ENCODE measurements around the gene RAD51B. TPM values are rescaled to one million over a fixed set of nuclear protein-coding genes. Genes with fewer than 3 reads are reported as not detected.

RAD51B gene
- total RNA-seq, 2 experiments from 2014 or later = 43.6 to 50.7 TPM

DNA sequence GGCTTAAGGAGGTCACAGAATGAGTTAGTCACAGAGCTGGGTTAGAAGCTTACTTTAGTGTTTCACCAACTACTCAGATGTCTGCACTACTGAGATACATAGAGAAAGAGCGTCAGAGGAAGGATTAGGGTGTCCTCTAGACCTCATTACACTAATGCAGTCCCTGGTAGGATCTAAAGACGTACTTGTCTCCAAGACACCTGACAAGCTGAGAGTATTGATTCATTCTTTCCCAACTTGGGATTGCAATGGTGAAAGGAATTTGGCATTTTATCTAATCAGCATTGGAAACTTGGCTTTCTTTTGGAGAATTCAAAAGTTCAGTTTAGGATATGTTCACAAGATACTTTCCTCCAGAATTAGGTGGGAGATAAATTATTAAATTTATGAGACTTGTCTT is 571.2 kb downstream of the RAD51B start:
- no peak overlapping the region for H3K4me3 Mint-ChIP-seq
- POLR2A ChIA-PET = no interaction called here

DNA sequence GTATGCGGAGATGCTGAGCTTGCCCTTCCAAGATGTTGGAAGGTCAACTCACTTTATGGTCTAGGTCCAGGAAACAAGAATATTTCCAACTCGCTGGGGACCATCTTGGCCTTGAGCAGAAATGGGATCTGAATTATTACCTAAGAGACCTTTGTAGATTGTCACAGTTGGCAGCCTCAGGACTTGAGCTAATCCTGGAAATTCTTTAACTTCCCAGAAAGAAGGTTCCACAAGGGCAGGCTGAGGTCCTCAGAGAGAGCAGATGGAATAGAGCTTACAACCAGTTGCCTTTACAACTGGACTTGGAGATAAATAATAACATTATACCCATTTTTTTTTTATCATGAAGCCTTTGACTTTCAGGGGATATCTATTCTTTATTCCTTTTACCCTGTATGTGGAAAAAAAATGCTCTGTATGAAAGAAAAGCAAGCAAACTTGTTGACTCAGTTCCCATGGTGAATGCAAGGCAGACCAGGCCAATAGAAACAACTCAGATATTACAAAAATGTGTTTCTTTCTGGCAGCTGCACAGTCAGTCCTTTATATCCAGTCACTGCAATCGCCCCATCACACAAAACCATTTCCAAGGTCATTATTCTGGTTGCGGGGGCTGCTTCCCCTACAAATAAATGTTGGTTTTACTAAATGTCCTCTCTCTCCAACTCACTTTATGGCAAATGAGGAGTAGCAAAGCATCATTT is 571.9 kb downstream of the RAD51B start:
- ATAC-seq (ENCODE audit: low read depth) (no peak), DNase-seq (no peak)
- Mint-ChIP-seq H3K27ac (no peak overlapping the region), H3K4me1 (no peaks in the 10 kb centered on the region), H3K36me3 (peaks cover 4% of the 10 kb centered on the region), H3K27me3 (no peaks in the 10 kb centered on the region), H3K4me3 (no peak overlapping the region), H3K9me3 (no peaks in the 10 kb centered on the region)
- POLR2A ChIA-PET = no interaction called here

More for the DNA sequence above, 571.2 kb downstream of the RAD51B start:
- DNase-seq (no peak), ATAC-seq (ENCODE audit: low read depth) (no peak)
- Mint-ChIP-seq H3K4me1 (no peaks in the 10 kb centered on the region), H3K27me3 (no peaks in the 10 kb centered on the region), H3K27ac (no peak overlapping the region), H3K9me3 (no peaks in the 10 kb centered on the region), H3K36me3 (peaks cover 3% of the 10 kb centered on the region)

DNA sequence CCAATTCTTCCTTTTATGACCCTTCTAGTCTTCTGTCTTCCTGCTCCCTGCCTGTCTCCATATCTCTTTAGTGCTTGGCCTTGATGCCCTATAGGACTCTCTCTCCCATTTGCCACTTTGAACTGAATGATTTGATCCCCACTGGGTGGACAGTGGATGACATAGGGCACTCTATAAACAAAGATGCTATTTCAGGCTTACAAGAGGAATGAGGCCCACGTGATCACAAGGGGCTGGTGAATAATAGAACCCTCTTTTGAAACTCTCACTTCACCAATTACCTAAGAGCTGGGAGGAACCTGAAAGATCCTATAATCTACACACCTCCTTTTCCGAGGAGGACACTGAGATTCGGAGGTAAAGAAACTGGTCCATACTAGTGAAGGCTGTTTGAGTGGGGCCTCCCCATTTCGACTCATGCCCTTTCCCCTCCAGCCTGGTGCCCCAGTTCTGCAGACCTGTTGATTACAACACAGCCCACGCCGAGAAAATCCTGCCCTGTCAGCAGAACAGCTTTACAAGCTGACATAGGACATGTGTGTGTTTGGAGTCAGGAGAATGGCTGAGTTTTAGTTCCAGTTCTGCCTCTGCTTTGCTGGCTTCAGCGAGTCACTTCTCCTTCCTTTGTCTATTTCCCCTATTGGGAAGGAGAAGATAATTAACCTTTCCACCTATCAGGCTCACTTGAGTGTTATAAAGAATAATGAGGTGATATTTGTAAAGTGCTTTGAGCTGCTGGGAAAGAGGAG is 573.0 kb downstream of the RAD51B start:
- peaks cover 4% of the 10 kb centered on the region for H3K36me3 Mint-ChIP-seq
- no peaks in the 10 kb centered on the region for H3K9me3 Mint-ChIP-seq
- no peaks in the 10 kb centered on the region for H3K4me1 Mint-ChIP-seq
- ATAC-seq (ENCODE audit: low read depth) = no peak
- H3K4me3 Mint-ChIP-seq = no peak overlapping the region
- DNase-seq = no peak
- H3K27me3 Mint-ChIP-seq = no peaks in the 10 kb centered on the region
- H3K27ac Mint-ChIP-seq = no peak overlapping the region
- POLR2A ChIA-PET = no interaction called here

DNA sequence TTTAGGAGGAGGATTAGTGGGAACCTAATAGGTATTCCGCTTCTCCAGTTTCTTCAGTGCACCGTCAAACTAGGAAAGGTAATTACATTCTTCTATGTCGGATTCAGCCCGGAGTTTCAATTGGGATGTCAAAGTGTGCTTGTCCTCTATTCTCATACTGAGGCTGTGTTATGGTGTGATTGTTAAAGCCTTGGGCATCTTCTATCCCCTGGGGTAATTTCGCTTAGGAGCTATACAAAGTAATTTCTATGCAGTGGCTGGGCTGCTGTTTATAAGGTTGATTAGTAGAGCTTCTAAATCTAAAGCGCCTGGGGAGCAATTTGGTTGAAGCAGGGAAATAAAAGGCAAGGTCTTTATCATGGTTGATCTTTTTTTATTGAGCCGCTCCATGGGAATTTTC is 573.7 kb downstream of the RAD51B start:
- Mint-ChIP-seq H3K36me3 (peaks cover 4% of the 10 kb centered on the region), H3K27ac (no peak overlapping the region)
- POLR2A ChIA-PET = no interaction called here

DNA sequence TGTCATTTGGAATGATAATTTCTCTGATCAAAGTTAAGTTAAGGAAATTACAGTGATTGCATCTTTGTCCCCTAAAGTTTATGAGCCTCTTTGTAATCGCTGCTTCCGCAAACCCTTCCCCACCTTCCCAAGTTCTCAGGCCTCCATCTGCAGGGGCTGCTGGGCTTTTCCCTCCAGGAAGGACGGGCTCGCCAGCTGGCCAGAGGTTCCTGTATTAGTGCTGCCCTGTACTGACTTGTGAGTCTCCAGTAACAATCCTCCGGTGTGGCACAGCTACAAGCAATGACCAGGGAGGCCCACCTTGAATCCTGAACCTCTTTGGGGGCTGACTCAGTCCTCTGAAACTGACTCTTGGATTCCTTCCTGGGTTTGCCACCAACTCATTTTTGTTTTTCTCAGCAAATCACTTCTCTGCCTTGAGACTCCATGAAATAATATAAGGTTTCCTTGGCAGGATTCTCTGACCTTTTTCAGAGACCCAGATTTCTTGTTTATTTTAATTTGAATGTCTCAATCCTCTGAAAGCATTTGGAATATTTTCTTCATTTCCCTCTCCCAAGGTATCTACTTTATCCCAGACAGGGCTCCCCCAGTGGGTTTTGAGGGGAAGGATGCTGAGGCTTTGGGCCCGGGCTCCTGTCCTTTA is 574.7 kb downstream of the RAD51B start:
- ATAC-seq (ENCODE audit: low read depth) (no peak), DNase-seq (no peak)
- Mint-ChIP-seq H3K27me3 (no peaks in the 10 kb centered on the region), H3K36me3 (peaks cover 4% of the 10 kb centered on the region), H3K27ac (no peak overlapping the region), H3K4me3 (no peak overlapping the region), H3K4me1 (no peaks in the 10 kb centered on the region), H3K9me3 (no peaks in the 10 kb centered on the region)
- POLR2A ChIA-PET = no interaction called here

More for the DNA sequence above, 573.7 kb downstream of the RAD51B start:
- no peaks in the 10 kb centered on the region for H3K4me1 Mint-ChIP-seq
- H3K4me3 Mint-ChIP-seq = no peak overlapping the region
- ATAC-seq (ENCODE audit: low read depth) (no peak), DNase-seq (no peak)
- no peaks in the 10 kb centered on the region for H3K9me3 Mint-ChIP-seq
- no peaks in the 10 kb centered on the region for H3K27me3 Mint-ChIP-seq

DNA sequence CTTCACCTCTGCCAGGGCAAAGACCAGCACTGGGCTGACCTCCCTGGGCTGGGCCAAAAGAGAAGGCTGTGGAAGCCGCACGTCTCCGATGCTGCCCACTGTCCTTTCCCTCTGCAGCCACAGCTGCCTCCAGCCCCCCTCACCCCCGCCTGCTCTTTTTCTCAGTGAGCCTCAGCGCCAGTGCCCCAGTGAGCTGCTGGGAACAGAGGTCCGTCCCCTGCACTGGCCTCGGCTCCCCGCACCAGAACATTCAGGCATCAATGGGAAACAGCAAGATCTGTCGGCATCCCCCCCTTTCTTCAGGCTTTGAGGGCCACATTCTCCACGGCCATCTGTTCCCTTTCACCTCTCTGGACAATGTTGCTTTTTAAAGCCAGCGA is 575.2 kb downstream of the RAD51B start:
- POLR2A ChIA-PET = no interaction called here
- no peak for ATAC-seq (ENCODE audit: low read depth)
- H3K4me3 Mint-ChIP-seq = no peak overlapping the region
- H3K9me3 Mint-ChIP-seq = no peaks in the 10 kb centered on the region
- H3K4me1 Mint-ChIP-seq = no peaks in the 10 kb centered on the region
- H3K27ac Mint-ChIP-seq = no peak overlapping the region
- DNase-seq = no peak
- peaks cover 4% of the 10 kb centered on the region for H3K36me3 Mint-ChIP-seq
- no peaks in the 10 kb centered on the region for H3K27me3 Mint-ChIP-seq

DNA sequence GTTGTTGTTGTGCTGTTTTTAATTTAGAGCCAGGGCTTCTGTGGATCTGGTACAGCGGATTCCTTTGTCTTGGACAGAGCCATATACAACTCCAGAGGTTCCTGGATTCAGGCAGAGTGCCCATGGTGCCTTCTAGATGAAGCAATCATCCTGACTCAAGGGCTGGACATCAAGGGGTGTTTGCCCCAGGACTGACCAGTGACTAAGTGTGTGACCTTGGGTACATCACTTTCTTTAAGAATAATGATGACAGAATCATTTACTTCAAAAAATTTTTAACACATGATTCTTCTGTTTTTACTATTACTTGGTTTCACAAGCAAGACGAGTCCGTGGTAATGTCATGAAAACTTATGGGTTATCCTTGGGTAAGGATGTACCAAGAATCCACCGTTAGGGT is 576.0 kb downstream of the RAD51B start:
- H3K9me3 Mint-ChIP-seq = no peaks in the 10 kb centered on the region
- no peak for ATAC-seq (ENCODE audit: low read depth)
- no peaks in the 10 kb centered on the region for H3K4me1 Mint-ChIP-seq
- H3K27ac Mint-ChIP-seq = no peak overlapping the region
- H3K36me3 Mint-ChIP-seq = peaks cover 4% of the 10 kb centered on the region
- H3K27me3 Mint-ChIP-seq = no peaks in the 10 kb centered on the region
- no peak overlapping the region for H3K4me3 Mint-ChIP-seq
- POLR2A ChIA-PET = no interaction called here
- no peak for DNase-seq

DNA sequence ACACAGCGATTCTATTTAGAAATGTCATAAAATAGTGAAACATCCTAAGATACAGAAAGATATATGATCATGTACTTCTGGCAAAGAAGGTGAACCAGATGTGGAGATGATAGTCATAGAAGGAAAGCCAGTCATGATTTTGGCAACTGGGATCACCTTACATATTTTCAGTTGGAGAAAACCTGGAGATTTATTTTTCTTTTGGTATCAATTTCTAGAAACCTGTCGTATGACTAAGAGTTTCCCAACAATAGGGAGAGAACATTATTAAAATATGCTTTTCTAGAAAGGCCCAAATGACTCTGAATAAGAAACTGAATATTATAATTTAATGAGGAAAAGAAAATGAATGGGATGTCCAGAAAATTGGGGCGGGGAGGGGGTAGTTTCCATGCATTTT is 576.9 kb downstream of the RAD51B start:
- Mint-ChIP-seq H3K4me3 (no peak overlapping the region), H3K9me3 (no peaks in the 10 kb centered on the region), H3K36me3 (peaks cover 4% of the 10 kb centered on the region), H3K27me3 (no peaks in the 10 kb centered on the region), H3K4me1 (no peaks in the 10 kb centered on the region), H3K27ac (no peak overlapping the region)
- POLR2A ChIA-PET = no interaction called here
- ATAC-seq (ENCODE audit: low read depth) (no peak), DNase-seq (no peak)

DNA sequence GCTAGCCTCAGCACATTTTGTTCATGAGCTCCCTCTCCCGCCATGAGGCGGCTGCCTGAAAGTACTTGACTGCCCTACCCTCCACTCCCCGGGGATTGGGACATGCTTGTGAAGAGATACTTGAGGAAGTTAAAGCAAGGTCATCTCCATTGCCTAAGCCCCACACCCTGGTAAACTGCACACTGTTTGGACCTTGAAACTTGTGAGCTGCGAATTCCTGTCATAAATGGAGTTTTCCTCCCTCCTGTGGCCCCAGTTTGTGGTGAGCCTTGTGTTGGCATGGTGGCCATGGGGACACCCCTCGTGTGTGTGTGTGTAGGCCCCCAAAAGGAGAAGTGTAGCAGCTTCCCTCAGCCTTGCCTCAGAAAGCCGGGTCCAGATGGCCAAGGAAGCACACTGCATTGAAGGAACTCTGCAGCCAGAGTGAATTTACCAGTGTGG is 577.8 kb downstream of the RAD51B start:
- H3K27me3 Mint-ChIP-seq = no peaks in the 10 kb centered on the region
- no peaks in the 10 kb centered on the region for H3K4me1 Mint-ChIP-seq
- H3K27ac Mint-ChIP-seq = no peak overlapping the region
- POLR2A ChIA-PET = no interaction called here
- DNase-seq (no peak), ATAC-seq (ENCODE audit: low read depth) (no peak)
- no peaks in the 10 kb centered on the region for H3K9me3 Mint-ChIP-seq
- H3K36me3 Mint-ChIP-seq = peaks cover 7% of the 10 kb centered on the region
- no peak overlapping the region for H3K4me3 Mint-ChIP-seq

DNA sequence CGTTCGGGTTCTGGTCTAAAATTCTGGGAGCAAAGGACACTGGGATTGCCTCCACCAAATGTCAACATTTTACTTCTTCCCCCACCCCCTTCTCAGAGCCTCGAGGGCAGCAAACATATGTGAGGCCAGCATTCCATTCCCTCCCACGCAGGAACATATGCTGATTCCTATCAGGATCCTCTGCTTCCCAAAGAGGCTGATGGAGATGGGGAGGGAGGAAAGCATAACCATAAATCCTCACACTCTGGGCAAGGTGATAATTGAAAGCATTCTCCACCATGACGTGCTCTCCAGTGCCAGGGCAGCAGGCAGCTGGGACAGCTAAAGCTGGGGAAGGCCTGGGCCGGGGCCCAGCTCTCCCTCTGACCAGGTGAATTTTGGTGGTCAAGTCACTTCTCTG is 578.2 kb downstream of the RAD51B start:
- Mint-ChIP-seq H3K9me3 (no peaks in the 10 kb centered on the region), H3K4me1 (no peaks in the 10 kb centered on the region), H3K36me3 (peaks cover 8% of the 10 kb centered on the region), H3K27ac (no peak overlapping the region), H3K4me3 (no peak overlapping the region), H3K27me3 (no peaks in the 10 kb centered on the region)
- ATAC-seq (ENCODE audit: low read depth) = no peak
- POLR2A ChIA-PET = no interaction called here
- no peak for DNase-seq

DNA sequence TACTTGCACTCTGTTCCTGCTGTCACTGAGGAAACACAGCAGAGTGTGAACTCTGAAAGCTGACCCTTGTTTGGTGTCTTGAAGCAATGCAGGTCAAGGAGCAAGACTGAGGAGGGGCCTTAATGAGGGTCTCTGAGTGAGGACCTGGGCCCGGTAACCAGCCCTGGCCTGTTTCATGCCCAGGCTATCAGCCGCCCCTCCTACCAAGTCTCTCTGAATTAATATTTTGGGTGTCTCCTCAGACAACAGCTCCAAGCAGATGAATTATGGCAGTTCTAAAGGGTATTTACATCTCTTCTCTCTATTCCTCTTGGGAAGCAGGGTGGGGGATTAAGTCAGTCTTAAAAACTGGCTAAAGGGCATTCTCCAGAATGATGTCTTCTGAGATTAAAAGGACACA is 578.8 kb downstream of the RAD51B start:
- Mint-ChIP-seq H3K4me1 (no peaks in the 10 kb centered on the region), H3K27ac (no peak overlapping the region), H3K27me3 (no peaks in the 10 kb centered on the region), H3K9me3 (no peaks in the 10 kb centered on the region), H3K36me3 (peaks cover 11% of the 10 kb centered on the region), H3K4me3 (no peak overlapping the region)
- no peak for ATAC-seq (ENCODE audit: low read depth)
- POLR2A ChIA-PET = no interaction called here
- DNase-seq = no peak

DNA sequence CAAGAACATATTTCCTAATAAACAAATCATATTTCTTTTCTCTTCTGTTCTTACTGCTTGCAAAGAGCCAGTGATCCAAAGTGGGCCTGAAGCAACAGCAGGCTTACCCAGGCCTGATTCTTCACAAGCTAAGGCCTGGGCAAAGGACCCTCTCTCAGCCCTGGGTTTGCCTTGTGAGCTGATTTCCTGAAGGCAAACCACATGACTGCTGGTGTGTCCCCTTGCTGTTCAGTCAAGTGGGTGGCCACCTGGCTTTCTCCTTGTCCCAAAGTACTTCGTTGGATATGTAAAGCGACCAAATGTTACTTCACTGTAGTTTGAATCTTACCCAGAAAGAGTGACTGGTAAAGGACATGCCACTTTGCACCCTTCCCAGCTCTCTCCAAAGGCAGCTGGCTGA is 580.4 kb downstream of the RAD51B start:
- Mint-ChIP-seq H3K36me3 (peaks cover 12% of the 10 kb centered on the region), H3K27ac (no peak overlapping the region), H3K9me3 (no peaks in the 10 kb centered on the region), H3K4me1 (peaks cover 13% of the 10 kb centered on the region), H3K4me3 (no peak overlapping the region), H3K27me3 (no peaks in the 10 kb centered on the region)
- POLR2A ChIA-PET = no interaction called here
- DNase-seq = no peak
- no peak for ATAC-seq (ENCODE audit: low read depth)

DNA sequence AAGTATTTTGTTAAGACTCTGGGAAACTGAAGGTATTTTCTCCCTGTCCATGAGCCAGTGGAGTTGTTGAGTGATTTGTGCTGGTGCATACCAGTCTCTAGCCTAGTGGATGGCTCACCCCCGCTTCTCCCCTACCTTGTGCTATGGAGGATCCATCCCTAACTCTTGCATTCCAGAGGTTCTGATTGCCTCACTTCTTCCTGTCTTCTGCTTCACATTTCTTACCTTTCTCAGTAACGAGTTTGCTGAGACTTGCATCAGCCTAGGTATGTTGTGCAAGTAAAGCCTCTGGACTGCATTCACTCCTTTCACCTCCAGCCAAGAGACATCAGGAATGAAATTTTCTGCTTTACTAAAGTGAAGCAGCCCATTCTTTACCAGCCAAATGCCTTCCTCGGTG is 581.7 kb downstream of the RAD51B start:
- Mint-ChIP-seq H3K4me3 (no peak overlapping the region), H3K4me1 (peaks cover 13% of the 10 kb centered on the region), H3K27me3 (no peaks in the 10 kb centered on the region), H3K36me3 (peaks cover 8% of the 10 kb centered on the region), H3K27ac (no peak overlapping the region), H3K9me3 (no peaks in the 10 kb centered on the region)
- ATAC-seq (ENCODE audit: low read depth) (no peak), DNase-seq (no peak)
- POLR2A ChIA-PET = no interaction called here

DNA sequence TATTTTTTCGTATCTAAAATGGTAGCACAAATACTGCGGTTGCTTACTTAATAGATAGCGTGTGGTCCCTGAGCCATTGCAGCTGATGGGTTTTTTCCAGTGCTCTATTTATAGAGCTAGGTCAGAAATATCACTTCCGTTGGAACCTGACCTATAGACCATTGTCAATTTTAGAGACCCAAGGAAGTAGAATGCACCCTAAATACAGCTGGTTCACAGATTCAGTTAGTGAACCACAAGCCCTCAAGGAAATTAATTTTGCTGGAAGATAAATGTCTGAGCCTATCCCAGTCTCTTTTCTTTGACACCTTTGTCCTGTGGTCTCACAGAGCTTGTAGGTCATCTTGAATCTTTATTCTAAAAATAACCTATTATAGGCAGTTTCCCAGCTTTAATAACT is 582.3 kb downstream of the RAD51B start:
- no peak for ATAC-seq (ENCODE audit: low read depth)
- peaks cover 8% of the 10 kb centered on the region for H3K36me3 Mint-ChIP-seq
- H3K9me3 Mint-ChIP-seq = no peaks in the 10 kb centered on the region
- DNase-seq = no peak
- H3K27me3 Mint-ChIP-seq = no peaks in the 10 kb centered on the region
- POLR2A ChIA-PET = no interaction called here
- H3K4me1 Mint-ChIP-seq = peaks cover 13% of the 10 kb centered on the region
- H3K4me3 Mint-ChIP-seq = no peak overlapping the region
- H3K27ac Mint-ChIP-seq = no peak overlapping the region
